CD4-positive, alpha-beta T cell treated with Interleukin-6 for 4 hours (primary cell): ENCODE measurements around the gene PPP6R2.
A peak's percentile ranks its signal among the peaks of the same experiment; 100 is the strongest.

Source experiments
- DNase-seq: peaks from one replicate; pipeline ENCODE4 v3.0.0-alpha.2; 2020; ENCODE audit warnings: mixed read lengths

The PPP6R2 gene

DNA sequence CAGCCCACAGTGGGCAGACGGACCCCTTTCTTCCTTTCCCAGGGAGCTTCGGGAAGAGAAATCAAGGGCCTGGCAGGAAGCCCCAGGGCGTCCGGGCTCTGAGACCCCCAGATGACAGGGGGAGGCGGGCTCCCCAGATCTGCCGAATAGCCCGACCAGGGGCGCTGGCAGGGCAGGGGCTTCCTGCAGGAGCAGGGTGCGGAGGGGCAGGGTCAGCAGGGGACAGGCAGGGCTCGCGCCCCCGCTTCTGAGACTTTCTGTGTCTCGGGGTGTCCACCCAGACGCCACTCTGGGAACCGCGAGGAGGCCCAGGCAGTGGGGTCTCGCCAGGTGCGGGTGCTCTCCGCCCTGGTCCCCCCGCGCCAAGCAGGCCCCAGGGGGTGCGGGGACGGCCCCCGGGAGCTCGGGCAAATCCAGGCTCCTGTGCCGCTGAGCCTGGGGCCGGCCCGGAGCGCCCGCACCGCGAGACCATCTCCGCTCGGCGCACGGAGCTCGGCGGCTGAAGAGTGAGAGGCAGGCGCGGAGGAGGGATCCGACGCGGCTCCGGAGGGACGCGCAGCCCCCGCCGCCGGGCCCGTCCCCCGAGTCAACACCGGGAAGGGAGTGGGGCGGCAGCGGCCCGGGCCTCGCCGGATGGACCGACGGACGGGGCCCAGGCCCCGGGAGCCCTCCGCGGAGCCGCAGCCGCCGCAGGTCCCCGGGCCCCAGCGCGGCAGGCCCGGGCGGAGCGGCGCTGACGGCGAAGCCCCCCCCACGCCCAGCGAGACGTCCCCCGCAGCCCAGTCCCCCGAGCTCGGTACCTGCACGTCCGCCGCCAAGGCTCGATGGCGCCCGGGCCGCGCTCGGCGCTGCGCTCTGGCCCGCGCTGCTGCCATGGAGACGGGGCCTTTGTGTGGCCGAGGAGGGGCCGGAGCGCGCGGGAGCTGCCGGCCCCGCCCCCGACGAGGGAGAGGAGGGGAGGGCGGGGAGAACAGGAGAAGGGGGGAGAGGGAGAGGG is 36.1 kb upstream of the PPP6R2 start, which contains the start of gene PLXNB2:
TSS of gene PLXNB2 (minus strand) at position 894 of the 997 bp plus-strand sequence. CDS start 17,062 bp downstream, outside the sequence.
- DNase-seq: peak; percentile 28

DNA sequence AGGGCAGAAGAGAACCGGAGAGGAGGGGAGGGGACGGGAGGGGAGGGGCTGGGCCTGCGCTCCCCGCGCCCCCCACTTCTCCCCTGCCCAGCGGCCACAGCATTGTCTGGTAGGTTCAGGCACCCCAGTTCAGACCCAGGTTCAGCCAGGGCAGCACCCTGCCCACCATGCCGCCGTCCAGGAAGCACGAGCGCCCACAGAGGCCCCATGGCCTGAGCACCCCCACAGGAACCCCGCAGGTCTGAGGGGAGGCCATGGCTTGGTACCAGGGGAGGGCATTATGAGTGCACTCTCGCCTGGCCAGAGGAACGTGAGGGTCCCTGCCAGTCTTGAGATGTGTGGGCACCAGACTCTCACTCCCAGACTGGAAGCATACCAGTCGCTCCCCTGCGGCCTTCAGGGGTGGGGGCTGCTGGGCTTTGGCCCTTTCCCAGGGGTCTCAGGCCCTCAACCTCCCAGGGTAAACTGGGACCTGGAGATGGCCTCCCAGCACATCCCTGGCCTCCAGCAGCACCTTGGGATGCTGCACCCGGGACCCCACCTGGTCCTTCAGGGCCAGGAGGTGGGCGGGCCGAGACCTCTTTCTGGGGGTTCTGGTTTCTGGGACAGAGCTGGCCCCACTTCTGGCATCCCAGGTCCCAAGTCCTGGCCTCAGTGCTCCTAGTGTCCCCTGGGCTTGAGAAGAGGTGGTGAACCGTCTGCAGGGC is 35.1 kb upstream of the PPP6R2 start:
- DNase-seq: no peak

DNA sequence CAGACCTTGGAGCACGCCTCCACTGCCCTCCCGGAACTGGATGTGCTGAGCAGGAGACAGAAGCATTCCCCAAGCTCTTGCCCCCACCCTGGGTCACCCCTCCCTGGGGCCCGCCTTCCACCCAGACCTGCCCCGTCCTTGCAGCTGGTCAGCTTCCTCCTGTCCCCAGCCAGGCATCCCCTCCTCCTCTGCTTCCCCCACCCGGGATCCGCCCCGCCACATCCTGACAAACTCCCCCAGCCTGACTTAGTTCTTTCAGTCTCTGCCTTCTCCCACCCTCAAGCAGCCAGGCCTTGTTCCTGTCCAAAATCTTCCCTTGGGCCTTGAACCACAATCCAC is 34.6 kb upstream of the PPP6R2 start:
- DNase-seq: no peak

DNA sequence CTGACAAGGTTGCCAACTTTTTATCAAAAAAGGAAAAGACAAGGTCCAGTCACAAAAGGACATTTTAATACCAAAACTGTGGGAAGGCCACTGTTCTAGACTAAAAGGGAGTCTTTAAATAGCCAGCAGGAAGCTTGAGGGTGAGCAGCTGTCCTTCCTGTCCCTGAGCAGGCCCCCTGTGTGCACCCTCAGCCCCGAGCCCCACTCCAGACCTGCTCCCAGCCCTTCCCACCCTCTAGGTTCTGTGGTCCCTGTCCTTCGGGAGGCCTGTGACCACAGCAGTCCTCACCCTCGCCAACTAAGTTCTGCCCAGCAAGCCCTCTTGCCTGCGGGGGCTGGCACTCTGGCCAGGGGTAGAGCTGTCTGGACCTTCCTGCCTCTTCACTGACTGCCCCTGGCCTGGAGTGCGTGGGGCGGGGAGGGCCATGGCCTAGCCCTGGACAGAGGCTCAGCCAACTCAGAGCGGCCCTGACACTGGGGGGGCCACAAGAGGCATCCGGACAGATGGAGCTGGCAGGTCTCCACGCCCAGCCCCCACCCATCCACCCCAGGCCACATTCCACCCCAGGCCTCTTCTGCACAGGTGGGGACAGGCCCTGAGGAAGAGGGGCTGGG is 34.0 kb upstream of the PPP6R2 start:
- DNase-seq: no peak

DNA sequence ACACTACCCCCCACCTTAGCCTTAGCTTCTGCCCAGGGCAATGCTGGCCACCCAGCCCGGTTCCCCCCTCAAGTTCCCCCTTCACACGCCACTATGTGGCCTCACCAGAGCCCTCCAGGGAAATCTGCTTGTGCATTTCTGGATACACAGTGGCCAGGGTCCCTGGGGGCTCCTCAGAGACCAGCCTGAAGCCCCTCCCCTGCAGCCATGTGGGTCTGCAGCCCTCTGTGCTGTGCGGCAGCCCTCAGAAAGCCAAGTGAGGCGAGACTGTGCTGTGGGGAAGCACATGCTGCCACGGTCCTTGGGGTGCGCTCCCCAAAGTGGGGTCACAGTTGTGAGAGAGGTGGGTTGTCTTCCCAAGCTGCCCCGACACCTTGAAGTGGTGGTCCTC is 33.5 kb upstream of the PPP6R2 start:
- no peak for DNase-seq

DNA sequence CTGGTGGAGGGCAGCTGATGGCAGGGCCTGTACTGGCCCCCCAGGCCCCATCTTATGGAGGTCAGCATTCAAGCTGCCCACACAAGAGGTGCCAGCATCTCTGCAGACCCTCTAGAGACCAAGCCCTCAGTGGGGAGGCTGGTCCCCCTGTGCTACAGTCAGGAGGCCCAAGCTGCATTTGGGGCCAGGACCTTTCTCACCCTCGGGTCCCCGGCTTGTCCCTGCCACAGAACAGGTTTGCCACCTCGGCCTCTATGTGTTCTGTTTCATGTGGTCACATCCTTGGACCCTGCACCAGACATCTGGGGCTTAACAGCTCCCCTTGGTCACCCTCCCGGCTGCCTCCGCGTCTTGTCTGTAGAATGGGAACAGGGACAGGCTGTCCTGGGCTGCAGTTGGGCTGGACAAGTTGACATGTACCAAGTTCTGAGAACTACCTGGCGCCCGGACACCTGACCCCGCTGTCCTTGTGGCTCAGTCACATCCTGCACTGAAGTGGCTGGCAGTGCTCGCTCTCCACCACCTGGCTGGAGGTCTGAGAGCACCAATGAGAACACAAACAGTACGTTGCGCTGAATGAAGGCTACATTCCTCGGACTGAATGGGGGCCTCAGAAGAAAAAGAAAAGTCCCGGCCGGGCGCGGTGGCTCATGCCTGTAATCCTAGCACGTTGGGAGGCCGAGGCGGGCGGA is 33.0 kb upstream of the PPP6R2 start:
- no peak for DNase-seq

DNA sequence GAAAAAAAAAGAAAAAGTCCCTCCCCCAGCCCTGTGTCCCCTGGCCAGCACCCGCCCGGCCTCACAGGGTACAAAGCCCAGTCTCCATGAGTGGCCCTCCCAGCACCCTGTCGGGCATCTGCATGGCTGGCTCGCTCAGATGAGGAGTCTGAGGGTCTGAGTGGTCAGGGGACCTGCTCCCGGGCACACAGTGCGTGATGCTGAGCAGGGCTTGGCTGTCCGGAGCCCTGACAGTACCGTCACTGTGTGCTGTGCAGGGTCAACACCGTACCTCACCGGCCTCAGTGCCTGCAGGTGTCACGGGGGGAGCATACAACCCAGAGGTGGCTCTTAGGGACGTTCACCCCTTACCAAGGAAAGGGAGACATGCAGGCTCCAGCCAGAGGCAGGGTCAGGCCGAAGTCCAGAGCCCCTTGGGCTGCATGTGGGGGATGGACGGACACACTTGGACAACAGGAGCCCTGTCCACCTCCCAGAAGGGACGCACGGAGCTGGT is 32.1 kb upstream of the PPP6R2 start:
- DNase-seq: no peak

DNA sequence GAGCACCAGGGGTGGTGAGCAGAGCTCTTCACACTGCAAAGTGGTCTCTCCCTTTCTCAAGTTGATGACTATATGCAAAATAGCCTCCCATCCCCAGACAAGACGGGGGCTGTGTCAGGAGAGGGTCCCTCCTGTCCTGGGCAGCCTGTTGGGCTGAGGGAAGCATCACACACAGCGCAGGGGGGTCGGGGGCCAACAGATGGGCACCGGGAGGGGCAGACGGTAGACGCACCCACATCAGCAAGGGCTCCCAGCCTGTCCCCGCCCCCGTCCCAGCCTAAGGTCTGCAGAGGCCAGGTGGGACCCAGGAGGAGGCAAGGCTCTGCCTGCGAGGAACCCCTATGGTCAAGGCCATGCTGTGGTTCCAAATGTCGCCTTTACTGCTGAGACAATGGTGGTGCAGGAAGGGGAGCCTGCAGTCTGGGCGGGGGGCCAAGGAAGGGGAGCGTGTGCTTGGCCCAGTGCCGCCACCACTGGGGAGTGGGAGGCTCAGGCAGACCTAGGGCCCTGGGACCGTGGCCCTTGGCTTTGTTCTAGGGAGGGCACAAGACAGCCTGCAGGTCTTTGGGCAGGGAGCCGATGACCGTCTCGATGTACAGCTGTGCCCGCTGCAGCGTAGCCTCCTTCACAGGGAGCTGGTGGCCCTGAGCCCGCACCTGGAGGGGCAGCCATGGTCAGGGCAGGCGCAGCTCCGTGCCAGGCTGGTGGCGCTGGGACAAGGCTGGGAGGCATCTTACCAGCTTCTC is 31.3 kb upstream of the PPP6R2 start:
- no peak for DNase-seq

DNA sequence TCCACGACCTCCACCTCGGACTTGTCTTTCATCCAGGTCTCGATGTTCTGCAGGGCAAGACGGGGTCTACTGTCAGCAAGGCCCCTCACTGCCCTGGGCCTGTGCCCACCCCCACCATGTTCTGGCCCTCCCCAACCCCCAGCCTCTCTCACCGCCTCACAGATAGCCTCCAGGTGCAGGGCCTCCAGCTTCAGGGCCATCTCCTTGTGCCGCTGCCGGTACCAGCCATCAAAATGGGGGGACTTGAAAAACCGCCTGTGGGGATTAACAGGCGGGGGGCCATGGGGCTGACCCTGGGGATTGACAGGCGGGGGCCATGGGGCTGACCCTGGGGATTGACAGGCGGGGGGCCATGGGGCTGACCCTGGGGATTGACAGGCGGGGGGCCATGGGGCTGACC is 30.8 kb upstream of the PPP6R2 start:
- no peak for DNase-seq

DNA sequence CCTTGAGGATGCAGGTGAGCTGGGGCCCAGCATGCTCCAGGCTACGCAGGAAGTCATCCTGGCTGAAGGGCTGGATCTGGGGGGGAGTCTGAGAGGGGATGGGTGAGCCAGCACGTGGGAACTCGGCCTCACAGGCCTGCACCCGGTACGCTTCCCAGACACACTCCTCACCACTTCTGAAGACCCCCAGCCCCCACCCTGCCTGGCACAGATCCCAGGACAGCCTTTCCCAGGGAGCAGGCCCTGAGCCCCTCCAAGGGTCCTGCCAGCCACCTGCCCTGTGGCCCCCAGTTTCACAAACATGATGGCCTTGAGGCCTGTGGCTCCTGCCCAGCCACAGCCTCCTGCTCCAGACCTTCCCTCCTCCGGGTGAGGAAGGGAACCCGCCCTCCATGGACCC is 30.1 kb upstream of the PPP6R2 start:
- DNase-seq: no peak

DNA sequence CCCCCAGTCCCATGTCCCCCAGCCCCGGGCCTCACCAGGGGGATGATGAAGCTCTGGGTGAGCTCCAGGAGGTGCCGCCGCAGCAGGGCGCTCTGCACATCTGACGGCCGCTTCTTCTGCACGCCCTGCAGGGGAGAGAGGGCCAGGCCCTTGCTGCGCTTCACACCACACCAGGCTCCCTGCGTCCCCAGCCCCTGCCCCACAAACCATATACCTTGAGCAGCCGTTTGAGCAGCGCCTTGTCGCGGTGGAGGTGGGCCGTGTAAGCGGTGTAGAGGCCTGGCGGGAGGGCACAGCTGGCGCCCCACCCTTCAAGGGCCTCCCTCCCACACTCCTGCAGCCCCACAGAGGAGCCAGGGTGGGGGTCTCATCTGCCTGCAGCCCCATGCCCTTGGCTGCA is 29.5 kb upstream of the PPP6R2 start:
- no peak for DNase-seq

DNA sequence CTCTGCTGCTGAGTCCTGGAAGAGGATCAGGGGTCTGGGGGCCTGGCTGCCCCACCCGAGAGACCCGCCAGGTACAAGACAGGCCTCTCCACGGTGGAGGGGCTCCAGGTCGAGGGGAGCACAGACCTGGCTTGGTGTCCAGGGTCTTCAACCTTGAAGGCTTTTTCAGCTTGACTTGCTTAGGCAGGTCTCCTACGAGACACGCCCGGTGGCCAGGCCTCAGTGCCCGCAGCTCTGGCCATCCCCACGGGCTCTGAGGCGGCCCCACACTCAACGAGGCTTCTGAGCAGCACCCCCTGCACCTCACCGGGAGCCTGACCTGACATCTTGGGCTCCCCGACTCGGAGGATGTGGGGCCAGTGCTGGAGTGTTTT is 29.1 kb upstream of the PPP6R2 start:
- DNase-seq: no peak

DNA sequence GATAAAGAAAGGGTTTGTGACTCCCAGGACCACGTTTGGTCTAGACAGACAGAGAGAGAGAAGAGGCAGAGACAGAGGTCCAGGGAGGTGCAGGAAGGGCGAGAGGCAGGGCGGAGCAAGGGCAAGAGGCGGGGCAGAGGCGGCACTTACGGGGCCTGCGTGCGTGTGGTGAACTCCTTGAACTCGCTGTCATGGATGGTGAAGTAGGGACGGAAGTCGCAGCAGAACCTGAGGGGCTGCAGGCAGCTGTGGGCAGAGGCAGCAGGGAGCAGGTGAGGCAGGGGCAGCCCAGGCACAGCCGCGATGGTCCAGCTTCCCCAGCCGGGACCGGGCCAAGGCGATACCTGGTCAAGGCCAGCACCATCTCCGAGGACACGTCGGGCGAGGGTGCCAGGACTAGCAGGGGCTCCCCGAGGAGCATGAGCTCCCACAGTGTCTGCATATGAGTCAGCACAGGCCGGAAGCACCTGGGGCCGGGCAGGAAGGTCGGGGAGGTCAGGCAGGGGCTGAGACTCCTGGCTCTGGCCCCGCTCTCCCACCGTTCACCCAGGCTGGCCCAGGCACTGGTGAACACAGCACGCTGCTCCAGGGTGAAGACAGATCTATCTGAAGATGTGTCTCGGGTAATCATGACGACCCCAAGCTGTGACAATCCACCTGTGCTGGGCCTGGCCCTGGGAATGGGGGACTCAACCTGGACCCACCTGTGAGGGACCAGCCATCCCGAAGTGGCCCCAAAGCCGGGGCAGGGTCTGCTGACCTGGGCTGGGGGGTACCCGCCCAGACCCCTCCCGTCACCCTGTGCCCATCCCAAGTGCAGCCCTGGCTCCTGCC is 28.5 kb upstream of the PPP6R2 start:
- peak; percentile 86 for DNase-seq

DNA sequence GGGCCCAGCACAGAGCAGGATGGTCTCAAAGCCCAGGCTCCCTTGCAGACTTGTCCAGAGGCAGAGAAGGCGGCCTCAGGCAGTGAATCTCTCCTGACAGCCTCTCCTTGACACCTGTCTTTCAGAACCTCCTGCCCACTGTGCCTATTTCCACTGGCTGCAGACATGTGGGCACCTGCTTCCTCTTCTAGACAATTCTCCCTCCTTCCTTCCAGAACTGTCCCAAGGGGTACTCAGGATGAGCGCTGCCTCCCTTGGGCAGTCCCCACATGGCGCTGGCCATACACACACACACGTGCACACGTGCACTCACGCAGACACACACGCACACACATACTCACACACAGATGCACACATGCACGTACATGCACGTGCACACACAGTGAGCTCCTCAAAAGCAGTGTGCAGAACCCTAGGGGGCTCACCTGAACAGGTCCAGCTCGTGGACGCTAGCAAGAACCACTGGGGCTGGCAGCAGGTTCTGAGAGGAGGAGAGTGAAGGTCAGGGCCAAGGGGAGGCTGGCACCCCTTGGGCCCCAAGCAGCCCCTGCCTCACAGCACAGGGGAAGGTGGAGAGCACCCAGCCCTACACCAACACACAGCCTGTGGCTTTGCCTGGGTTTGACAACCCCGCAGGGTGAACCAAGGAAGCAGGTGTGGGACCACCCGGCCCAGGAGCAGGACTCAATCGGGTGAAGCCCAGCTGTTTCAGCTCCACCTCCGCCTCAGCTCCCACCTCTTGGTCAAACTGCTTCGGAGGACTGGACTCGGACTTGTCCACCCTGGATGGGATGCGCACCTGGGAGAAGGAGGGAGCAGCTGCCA is 27.6 kb upstream of the PPP6R2 start:
- no peak for DNase-seq

DNA sequence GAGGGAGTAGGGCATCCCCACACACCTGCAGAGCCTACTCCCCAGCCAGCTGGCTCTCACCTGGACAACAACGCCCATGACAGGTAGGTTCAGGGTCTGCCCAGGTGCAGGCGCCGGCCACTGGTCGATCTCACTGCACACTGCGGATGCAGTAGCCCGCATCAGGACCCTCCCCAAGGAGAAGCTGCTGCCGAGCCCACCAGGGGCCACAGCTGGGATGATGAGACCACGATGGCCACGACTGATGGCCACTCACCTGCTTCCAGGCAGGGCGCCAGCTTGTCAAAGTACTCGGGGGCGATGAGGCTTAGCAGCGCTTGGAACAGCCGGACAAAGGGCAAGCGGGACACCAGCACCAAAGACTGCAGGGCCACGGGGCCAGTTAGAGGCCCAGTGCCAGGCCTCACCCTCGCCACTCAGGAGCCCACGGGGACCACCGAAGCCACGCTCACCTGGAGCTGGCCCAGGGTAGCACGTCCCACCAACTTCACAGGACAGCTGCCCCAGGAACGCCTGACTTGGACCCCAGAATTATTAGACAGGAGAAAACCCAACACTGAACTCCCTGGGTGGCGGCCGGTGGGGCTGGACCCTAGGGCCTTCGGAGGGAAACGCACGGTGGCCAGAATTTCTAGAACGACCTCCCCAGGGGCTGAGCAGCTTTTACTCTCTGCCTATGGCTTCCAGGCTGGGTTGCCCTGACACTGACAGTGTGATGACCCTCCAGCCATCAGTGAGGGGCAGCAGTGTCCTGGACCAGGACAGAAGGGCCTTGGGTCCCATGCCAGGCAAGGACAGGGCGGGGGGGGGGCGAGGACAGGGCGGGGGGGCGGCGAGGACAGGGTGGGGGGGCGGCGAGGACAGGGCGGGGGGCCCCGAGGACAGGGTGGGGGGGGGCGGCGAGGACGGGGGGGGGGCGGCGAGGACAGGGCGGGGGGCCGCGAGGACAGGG is 26.7 kb upstream of the PPP6R2 start:
- no peak for DNase-seq

DNA sequence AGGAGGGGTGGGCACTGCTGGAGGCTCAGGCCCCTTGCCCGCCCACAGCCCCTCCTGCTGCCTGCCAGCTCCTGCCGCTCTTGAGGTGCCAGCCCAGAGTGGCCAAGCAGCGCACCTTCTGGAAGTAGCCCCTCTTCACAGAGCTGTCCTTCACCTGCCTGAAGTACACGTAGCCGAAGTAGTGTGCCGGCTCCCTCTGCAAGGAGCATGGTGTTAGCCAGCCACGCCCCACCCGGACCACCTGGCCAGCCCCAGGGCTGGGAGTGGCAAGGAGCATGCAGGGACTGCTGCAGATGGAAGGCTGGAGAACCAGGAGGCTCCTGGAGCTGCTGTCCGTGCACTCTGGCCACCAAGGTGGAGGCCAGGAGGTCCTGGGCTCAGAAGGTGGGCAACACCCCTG is 25.9 kb upstream of the PPP6R2 start:
- DNase-seq: no peak

DNA sequence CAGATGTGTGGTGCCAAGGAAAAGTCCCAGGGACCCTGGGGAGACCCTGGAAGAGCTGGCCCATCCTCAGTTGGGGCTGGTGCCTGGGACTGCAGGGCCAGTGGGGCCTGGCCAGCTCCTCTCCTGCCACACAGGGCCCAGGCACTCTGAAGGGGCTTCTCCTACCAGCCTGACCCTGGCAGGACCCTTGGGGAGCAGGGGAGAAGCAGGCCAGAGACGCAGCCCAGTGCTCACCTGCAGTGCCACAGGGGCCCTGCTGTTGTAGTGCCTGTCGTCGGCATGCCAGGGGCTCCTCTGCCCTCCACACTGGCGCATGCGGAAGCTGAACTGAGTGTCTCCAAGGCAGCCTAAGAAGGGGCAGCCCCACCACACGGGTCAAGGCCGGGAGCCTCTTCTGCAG is 25.5 kb upstream of the PPP6R2 start:
- no peak for DNase-seq

DNA sequence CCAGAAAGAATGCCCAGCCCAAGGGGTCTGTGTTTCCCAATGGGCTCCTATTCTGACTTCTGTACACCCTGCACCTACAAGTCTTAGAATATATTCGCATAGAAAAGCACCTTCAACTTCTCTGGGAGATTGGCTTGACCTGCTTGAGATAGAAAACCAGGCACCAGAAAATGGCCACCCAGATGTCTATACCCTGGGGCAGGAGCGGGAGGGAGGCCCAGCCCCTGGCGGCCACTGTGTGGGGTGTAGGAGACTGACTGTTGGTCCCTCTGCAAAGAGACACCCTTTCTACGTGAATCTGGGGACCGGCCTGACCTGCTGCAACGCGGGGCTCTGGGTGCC is 24.8 kb upstream of the PPP6R2 start:
- DNase-seq: no peak

DNA sequence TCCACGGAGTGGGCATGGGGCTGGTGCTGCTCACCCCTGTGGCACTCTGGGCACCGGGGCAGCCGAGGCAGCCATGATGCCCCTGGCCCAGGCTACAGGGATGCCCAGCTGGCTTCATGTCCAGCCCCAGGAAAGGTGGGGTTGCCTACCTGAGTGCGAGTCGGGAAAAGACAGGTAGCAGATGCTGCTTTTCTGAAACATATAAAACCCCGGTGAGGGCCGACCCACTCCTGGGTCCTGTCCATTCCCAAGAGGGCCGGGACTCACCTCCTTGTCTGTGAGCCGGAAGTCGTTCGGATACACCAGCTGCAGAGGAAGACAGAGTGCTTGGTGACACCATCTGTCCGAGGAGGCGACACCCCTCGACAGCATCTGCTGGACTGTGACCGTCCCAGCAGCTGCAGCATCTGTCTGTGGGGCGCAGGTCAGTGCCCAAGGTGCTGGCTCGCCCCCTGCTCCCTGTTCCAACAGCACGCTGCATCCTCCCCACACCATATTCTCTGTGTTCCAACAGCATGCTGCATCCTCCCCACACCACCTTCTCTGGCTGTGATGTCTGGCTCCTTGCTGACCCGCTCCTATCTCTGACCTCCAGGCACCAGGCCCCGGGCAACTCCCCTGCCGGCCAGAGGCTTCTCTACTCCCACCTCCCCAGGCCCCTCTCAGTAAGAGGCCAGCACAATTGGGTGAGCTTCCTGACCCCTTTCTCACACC is 24.3 kb upstream of the PPP6R2 start:
- no peak for DNase-seq
